Cardiac septum (tissue), 1 donor: ENCODE measurements around the gene RNF151. TPM values are rescaled to one million over a fixed set of nuclear protein-coding genes. Genes with fewer than 3 reads are reported as not detected.
A peak's percentile ranks its signal among the peaks of the same experiment; 100 is the strongest.
"Not testable (repeated sequence)": the region's sequence is repeated elsewhere in the genome, so short reads cannot be mapped to it uniquely, and the experiment has no call there.

Source experiments
- DNase-seq: peaks from one replicate; pipeline ENCODE4 v3.0.0-alpha.2; 2020; ENCODE audit warnings: low spot score
- intact Hi-C: fragments of 100-400 bp; cut with DNase I; formaldehyde crosslinking; loops from one replicate; pipeline ENCODE4 v1.14.0; 2022
- total RNA-seq: library from RNA; stranded (reverse); fragmentation: NEBNext Ultra II Directional; extraction: Animal tissue kit (Norgen Biotek cat#: 25700); gene quantifications from one replicate; pipeline ENCODE4 v1.2.1, GENCODE V29; 2021
- donor health status: DM: no; HTN: no; CAD: no.

Gene RNF151
- total RNA-seq, 1 donor from 2014 or later = not detected

DNA sequence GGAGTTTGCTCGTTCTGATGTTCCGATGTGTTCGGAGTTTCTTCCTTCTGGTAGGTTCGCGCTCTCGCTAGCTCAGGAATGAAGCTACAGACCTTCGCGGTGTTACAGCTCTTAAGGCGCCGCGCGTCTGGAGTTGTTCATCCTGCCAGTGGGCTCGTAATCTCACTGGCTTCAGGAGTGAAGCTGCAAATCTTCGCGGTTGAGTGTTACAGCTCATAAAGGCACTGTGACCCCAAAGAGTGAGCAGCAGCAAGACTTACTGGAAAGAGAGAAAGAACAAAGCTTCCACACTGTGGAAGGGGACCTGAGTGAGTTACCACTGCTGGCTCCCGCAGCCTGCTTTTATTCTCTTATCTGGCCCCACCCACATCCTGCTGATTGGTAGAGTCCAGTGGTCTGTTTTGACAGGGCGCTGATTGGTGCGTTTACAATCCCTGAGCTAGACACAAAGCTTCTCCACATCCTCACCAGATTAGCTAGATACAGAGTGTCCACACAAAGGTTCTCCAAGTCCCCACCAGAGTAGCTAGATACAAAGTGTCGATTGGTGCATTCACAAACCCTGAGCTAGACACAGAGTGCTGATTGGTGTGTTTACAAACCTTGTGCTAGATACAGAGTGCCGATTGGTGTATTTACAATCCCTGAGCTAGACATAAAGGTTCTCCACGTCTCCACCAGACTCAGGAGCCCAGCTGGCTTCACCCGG is 9.1 kb upstream of the RNF151 start:
- intact Hi-C loops, DNase-seq: not testable (repeated sequence)

DNA sequence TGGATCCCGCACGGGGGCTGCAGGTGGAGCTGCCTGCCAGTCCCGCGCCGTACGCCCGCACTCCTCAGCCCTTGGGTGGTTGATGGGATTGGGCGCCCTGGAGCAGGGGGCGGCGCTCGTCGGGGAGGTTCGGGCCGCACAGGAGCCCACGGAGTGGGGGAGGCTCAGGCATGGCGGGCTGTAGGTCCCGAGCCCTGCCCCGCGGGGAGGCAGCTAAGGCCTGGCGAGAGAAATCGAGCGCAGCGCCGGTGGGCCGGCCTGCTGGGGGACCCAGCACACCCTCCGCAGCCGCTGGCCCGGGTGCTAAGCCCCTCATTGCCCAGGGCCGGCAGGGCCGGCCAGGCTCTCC is 8.5 kb upstream of the RNF151 start:
- intact Hi-C loops, DNase-seq: not testable (repeated sequence)

DNA sequence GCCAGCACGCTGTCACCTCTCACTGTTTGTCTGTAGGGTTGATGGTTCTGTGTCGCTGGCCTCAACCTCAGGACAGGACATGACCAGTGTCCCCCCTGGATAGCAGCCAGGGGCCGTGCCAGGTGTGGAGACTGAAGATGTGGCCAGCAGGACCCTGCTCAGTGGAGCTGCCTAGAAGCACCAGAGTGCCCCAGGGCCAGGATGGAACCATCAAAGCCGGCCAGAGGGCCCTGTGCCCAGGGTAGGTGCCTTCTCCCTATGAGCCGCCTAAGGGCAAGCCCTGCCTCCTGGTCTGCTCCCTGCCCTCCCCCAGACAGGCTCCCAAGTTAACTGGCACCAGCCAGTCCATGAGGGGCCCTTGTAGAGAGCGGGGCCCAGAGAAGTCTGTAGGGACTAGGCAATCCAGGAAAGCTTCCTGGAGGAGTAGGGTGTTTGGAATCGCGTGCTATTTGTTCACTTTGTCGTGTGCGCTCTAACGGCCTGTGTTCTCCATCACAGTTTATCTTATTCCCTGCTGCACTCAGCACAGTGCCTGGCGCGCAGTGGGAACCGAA is 7.9 kb upstream of the RNF151 start:
- DNase-seq = no peak
- intact Hi-C loops = no loop called here

DNA sequence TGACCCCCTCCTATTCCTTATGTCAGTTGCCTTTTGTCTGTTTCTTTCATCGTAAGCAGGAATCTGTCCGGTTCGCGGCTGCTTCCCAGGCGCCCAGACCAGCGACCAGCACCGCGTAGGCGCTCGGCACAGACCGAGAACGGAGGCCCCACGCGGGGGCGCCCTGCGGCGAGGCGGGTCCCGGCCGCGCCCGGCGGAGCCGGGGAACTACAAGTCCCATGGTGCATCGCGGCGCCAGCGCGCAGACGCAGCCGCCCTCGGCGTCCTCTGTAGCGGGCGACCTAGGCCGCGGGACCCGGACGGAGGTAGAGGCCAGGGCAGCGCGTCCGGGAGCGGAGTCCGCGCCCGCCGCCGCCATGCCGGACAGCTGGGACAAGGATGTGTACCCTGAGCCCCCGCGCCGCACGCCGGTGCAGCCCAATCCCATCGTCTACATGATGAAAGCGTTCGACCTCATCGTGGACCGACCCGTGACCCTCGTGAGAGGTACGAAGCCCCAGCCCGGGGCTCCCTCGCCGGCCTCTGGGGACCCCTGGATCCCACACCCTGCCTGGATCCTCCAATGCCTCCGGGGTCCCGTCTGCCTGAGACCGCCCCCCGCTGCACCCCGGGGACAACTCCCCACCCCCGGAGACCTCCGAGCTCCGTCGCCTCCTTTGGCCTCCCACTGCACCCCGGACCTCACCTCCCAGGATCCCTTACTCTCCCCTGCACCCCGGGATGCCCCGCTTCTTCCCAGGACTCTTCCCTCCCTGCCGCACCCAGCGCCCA is 7.2 kb upstream of the RNF151 start, which contains the start of gene NDUFB10:
Gene NDUFB10 (plus strand): TSS at position 270 of the 771 bp plus-strand sequence. CDS start 87 bp downstream, at position 357.
- intact Hi-C loops = no loop called here
- DNase-seq = peak; percentile 97

DNA sequence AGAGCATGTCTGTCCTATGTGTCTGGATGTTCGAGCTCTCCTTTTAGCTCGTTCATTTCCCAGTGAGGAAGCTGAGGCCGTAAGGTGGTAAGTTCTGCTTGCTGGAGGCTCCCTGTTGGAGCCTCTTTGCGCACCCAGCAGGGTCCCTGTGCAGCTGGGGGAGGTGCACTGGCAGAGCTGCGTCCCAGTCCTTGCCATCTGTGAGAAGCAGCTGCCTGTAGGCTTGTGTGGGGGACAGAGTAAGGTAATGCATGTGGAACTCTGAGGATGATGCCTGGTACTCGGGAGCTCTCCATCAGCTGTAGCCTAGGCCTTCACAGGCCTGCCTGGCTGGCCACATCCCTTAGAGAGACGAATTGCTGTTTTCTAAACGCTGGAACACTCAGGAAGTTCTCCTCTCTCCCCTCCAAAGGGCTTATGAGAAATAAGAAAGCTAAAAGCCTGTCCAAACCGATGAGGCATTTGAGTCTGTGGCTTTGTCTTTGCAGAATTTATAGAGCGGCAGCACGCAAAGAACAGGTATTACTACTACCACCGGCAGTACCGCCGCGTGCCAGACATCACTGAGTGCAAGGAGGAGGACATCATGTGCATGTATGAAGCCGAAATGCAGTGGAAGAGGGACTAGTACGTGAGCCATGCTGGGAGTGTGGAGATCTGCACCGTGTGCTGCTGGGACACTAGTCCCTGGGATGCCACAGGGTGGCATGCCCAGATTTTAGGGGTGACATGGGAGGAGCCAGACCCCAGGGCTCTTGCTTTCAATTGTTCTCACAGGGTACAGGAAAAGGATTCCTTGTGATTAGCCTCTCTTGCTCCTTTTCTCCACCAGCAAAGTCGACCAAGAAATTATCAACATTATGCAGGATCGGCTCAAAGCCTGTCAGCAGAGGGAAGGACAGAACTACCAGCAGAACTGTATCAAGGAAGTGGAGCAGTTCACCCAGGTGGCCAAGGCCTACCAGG is 5.7 kb upstream of the RNF151 start:
- no peak for DNase-seq
- intact Hi-C loops = no loop called here

DNA sequence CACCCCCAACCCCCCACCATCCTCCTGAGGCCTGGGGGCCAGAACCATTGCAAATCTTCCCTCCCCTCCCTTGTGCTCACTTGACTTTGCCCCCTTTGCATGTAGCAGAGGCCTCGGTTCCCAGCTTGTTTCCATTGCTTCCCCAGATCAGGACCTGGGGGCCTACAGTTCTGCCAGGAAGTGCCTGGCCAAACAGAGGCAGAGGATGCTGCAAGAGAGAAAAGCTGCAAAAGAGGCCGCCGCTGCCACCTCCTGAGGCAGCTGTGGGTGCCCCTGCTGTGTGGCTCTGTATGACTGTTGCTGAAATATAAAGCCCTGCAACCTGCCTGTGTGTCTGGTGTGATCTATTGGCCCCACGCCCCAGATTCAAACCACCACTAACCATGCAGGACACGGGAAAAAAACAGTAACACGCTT is 5.0 kb upstream of the RNF151 start:
- intact Hi-C loops = no loop called here
- DNase-seq = no peak

DNA sequence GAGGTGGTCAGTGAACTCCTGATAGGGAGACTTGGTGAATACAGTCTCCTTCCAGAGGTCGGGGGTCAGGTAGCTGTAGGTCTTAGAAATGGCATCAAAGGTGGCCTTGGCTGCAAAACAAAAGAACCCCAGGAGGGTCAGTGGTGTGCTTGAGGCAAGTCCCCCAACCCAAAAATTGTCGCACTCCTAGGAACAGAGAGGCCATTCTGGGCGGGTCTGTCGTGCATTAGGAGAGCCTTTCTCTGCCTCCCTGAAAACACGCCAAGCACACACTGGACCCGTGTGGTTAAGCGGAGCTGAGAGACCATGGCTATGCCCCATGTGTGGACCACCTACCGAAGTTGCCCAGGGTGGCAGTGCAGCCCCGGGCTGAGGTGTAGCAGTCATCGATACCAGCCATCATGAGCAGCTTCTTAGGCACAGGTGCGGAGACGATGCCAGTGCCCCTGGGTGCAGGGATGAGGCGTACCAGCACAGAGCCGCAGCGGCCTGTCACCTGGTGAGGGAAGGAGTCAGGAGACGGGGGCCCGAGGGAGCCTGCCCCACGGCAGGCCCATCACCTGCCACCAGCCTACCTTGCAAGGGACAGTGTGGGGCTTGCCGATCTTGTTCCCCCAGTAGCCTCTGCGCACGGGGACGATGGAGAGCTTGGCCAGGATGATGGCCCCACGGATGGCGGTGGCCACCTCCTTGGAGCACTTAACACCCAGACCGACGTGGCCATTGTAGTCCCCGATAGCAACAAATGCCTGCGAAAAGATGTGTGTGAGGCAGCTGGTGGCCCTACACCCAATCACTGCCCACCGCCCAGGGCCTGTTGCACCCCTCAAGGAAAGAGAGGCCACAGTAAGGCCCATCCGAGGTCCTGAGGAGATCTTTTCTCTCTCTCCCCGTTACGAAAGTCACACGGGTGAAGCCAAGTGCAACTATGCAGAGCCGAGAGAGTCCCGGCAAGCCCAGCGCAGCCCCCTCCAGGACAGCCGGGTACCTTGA is 4.2 kb upstream of the RNF151 start:
- DNase-seq, intact Hi-C loops: not testable (repeated sequence)

DNA sequence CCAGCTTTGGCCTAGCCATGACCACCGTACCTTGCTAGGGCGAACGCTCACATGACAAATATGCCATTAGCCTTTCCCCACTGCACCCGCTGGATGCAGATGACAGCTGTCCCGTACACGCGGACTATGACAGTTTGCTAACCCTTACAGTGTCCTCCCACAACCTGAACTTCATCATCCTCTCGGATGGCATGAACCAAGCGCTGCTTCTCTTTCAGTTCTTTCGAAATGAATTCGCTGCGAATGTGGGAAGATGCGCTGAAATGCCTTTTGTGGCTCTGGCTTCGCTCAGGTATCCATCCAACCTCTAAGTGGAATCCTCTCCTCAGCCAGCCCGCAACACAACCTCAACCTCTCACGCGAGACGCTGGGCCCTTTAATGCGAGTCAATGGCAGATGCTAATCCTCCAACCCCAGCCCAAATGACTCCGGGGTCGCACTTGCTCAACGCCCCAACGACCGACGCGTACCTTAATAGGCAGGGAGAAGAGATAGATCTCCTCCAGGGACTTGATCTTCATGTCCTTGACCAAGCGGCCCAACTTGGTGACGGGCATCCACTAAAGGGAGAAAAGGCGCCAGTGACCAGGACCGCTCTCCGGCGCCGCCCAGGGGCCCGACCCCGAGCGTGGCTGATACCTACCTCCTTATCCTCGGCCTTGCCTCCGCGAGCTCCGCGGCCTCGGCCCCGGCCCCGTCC is 2.7 kb upstream of the RNF151 start:
- no peak for DNase-seq
- intact Hi-C loops = no loop called here

DNA sequence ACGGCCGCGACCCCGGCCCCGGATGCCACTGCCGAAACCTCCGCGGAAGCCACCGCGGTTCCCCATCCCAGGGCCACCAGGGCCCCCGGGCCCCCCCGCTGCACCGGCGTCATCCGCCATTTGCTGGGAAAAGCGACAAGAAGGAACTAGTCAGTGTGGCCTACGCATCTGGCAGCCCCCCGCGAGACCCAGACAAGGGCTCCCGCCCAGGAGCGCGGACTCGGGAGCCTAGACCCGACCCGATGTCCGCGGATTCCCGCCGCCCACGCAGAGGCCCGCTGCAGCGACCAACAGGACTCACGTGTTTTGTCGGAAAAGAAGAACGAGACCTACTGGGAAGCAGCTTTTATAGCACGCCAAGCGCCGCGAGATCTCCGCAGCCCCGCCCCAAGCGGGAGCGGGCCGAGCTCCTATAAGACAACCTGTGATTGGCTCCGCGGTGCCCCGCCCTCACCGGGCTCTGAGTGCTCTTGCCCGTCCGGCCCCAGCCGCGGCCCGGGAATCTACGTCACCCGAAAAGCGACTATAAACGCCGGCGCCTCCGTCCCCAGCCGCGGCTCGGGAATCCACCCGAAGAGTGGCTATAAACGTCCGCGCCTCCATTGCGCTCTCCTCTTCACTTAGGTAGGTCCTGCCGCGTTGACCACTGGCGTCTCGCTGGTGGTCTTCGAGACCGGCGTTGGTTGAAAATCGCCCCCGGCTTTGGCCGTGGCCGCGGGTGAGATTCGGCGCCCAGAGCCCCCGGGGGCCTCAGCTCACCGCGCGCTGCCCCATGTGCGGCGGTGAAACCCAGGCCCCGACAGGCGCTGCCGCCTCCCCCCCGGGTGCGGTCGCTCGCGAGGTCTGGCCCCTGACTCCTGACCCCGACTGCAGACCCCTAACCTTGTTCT is 1.9 kb upstream of the RNF151 start, which contains the start of gene RPS2:
Gene RPS2 (minus strand): TSS at position 321 of the 890 bp plus-strand sequence. CDS start 201 bp downstream, at position 120.
- peak; percentile 100 for DNase-seq
- intact Hi-C loops = no loop called here

DNA sequence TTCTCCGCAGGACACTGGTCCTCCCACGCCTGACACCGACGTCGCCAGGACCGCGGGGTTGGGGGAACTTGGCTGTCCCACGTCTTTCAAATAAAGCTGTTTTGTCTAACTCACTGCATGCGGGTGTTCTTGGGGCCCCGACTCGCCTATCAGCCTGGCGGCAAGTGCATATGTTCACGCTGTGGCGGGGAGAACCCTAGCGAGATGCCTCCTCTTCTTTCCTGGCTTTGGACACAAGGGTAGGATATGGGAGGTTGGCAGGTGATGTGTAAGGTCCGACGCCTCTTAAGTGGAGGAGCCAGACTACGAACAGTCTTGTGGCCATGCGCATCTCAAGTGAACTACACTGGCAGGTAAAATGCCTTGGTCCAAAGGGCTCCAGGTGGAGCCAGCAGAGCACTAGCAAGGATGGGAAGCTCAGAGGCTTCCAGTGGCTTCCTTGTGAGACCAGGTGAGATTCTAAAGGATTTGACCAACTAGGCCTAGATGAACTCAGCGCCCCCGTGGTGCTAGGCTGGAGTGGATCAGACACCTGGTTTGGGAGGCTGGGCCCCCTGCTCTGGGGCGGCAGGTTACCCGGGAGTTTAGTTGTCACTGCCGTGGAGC is 1.2 kb upstream of the RNF151 start:
- peak; percentile 71 for DNase-seq
- intact Hi-C loops = no loop called here

DNA sequence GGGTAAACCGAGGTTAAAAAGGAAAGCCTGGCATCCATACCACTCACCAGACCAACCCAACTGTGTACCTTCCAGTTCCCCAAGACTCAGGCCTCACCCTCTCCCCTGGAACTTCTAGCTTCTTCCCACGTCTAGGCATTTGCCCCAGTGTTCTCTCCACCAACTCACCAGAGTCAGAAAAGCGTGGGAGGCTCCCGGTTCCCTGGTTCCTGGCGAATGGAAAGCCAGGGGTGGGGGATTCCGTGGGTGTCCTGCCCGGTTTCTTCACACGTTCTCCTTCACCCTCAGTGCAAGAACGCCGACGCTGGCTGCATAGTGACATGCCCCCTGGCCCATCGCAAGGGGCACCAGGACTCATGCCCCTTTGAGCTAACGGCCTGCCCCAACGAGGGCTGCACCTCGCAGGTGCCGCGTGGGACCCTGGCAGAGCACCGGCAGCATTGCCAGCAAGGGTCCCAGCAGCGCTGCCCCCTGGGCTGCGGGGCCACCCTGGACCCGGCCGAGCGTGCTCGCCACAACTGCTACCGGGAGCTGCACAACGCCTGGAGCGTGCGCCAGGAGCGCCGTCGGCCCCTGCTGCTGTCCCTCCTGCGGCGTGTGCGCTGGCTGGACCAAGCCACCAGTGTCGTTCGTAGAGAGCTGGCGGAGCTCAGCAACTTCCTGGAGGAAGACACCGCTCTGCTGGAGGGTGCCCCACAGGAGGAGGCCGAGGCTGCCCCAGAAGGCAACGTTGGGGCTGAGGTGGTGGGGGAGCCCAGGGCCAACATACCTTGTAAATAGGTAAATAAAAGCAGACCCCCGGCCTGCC is 1.7 kb downstream of the RNF151 start:
- intact Hi-C loops = no loop called here
- DNase-seq = no peak

DNA sequence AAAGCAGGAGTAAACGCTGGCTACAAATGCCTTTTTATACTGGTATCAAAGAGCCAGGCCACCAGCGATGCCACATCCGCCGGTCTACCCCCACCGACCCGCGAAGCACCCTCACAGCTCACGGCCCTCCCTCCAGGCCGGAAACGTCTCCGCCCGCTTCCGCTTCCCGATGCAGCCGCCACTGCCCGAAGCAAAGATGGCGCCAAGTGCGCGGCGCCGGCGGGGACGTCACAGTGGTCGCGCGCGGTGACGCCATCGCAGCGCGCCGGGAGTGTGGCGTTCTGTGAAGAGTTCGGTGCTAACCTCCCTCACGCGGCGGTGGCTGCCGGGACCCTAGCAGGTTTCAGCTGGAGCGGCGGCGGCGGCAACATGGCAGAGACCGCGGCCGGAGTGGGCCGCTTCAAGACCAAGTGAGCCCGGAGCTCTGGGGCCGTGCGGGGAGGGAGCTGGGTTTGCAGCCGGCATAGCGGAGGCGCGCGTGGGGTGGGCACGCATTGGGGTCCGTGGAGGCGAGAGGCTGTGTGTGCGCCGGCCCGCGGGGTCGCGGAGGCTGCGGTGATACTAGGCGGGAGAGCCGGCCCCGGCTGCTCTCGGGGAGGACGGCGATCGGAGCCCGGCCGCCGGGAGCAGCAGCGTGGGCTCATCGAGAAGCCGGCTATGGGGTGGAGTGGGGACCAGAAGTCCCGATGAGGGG is 5.3 kb downstream of the RNF151 start, which contains the start of gene TBL3:
Gene TBL3 (plus strand): TSS at position 258 of the 694 bp plus-strand sequence. CDS start 112 bp downstream, at position 370.
- intact Hi-C loops = no loop called here
- peak; percentile 96 for DNase-seq

DNA sequence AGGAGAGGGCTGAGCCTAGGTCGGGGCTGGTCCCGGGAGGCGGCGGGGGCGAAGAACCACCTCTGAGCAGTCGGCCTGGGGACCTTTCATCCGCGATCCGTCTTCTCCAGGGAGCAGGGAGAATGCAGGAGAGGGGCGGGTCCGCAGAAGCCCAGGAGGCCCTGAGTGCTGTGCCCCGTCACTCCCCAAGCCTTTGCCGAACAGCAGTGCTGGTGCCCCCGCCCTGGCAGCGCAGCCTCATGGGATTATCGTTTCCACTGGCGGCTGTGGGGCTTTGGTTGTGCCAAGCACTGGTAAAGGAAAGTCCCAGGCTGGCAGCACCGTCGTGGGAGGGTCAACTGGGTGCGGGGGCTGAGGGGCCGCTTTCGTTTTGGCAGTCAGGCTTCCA is 5.8 kb downstream of the RNF151 start:
- no peak for DNase-seq
- intact Hi-C loops = no loop called here

DNA sequence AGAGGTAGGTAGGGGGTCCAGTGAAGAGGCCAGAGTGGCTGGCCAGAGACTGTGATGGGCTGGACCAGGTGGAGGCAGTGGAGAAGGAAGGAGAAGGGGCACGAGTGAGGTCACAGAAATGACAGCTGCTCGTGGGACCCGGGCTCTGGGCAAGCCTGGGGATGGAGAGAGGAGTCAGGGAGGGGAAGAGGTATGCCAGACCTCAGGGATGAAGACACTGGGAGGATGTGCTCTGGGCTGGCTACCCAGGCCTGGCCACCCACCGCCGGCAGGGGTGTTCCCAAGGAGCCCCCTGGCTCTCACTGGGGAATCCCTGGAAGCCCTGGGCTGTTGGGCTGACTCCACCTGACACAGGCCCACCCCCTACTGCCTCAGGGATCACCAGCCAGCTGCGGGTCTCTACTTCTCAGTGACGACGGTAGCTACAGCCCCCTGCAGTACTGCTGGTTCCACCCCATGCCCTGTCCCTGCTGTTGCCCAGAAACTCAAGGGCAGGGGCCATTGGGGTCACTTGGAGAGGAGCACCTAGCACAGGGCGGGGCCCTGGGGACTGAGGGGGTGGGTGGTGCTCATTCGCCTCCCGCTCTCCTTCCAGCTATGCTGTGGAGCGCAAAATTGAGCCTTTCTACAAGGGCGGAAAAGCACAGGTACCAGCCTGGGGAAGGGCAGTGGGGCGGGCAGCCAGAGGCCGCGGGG is 7.0 kb downstream of the RNF151 start:
- DNase-seq = no peak
- intact Hi-C loops = no loop called here
